Activated CD8-positive, alpha-beta memory T cell treated with anti-CD3 and anti-CD28 coated beads, Interleukin-2, amount 10 ng/mL, durations not matched to agents 7 days and 5 days (primary cell): ENCODE data around the gene E2F4. TPM values are rescaled to one million over a fixed set of nuclear protein-coding genes. Genes with fewer than 3 reads are reported as not detected.

Source experiments
- ATAC-seq: fragments of 150-1000 bp; cut with Tn5 transposase; one replicate; pipeline ENCODE4 v1.10.0; 2021; ENCODE audit warnings: moderate library complexity
- CTCF ChIA-PET: fragments of 350-600 bp; sonication (Branson Sonifier 250); formaldehyde crosslinking; loops from one replicate; lab custom pipeline; 2021; ENCODE audit warnings: antibody characterized with exemption; lab: Charles Lee
- DNase-seq: peaks from one replicate; pipeline ENCODE4 v3.0.0-alpha.2; 2020
- H3K27ac Mint-ChIP-seq: one replicate; pipeline ENCODE4 v1.8.0; 2021; ENCODE audit warnings: mild to moderate bottlenecking, mixed read lengths
- H3K27me3 Mint-ChIP-seq: one replicate; pipeline ENCODE4 v1.8.0; 2021; ENCODE audit warnings: mixed read lengths
- H3K36me3 Mint-ChIP-seq: one replicate; pipeline ENCODE4 v1.8.0; 2021; ENCODE audit warnings: mild to moderate bottlenecking, mixed read lengths
- H3K4me1 Mint-ChIP-seq: one replicate; pipeline ENCODE4 v1.8.0; 2021; ENCODE audit warnings: mixed read lengths
- H3K4me3 Mint-ChIP-seq: one replicate; pipeline ENCODE4 v1.8.0; 2021; ENCODE audit warnings: mild to moderate bottlenecking, moderate library complexity, mixed read lengths
- H3K9me3 Mint-ChIP-seq: one replicate; pipeline ENCODE4 v1.8.0; 2022; ENCODE audit warnings: low read depth, mixed read lengths
- total RNA-seq, 2 experiments: library from RNA; stranded (reverse); gene quantifications; one replicate each; pipeline ENCODE4 v1.2.3, GENCODE V29; 2021

Gene E2F4
- total RNA-seq, 2 experiments from 2014 or later, result 147 to 148 TPM

DNA sequence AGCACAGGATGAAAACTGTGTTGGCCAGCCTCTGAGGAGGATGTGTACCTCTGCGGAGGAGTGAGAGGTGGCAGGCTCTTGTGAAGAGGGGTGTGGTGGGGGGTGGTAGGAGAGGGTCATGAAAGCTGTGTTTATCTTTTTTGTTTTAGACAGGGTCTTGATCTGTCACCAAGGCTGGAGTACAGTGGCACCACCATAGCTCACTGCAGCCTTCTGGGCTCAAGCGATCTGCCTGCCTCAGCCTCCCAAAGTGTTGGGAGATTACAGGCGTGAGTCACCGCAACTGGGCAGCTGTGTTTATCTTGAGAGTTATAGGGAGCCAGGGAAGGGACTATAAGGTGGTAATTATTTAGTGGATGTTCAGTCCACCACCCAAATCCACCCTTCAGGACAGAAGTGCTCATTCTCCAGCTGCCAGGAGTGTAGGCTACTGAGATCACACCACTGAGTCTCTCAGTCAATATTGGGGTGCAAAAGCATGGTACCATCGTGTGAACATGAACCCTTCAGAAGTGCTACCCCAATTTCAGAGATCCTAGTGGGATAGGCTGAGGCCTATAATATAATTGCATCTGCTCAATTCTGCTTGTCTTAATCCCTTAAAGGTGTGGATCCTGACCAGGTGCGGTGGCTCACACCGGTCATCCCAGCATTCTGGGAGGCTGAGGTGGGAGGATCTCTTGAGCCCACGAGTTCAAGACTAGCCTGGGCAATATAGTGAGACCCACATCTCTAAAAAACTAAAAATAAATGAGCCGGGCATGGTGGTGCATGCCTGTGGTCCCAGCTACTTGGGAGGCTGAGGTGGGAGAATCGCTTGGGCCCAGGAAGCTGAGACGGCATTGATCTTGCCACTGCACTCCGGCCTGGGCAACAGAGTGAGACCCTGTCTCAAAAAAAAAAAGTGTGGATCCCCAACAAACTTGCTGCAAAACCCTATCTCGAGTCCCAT lies 1.2 kb upstream of the E2F4 start:
- Mint-ChIP-seq H3K27me3 (peaks cover 8% of the 10 kb centered on the region), H3K4me3 (no peak overlapping the region), H3K4me1 (peaks cover 42% of the 10 kb centered on the region), H3K27ac (no peak overlapping the region), H3K9me3 (no peaks in the 10 kb centered on the region), H3K36me3 (peaks cover 21% of the 10 kb centered on the region)
- ATAC-seq, result no peak
- CTCF ChIA-PET, result interaction anchor here (0.6 to 1.0 kb wide), 2 partner anchors 17 to 36 kb away, joined by 3 read pairs; no protein-coding TSS in a partner anchor
- no peak for DNase-seq

DNA sequence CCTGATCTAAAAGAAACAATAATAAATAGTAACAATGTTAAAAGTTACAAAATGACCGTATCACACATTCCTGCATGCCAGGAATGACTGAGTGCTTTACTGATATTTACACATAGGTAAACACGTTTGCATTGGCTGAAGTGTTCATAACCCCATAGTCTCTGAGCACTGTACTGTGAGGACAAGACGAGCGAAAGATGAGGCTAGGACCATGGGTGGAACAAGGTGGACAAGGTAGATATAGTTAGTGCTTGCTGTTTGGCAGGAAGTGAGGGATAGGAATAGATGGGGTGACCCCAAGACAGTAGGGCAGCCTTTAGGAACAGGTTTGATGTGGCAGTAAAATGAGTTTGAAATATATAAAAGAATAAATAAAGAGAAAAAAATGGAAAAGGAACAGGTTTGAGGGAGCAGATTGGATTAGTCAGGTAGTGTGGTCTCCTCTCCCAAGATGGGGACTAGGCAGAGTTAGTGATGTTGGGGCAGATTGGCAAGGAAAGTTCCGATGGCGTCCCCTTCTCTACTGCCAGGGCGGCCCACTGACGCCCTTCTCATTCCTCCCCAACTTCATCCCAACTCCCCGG lies 452 bp upstream of the E2F4 start:
- ATAC-seq, result peak; percentile 4
- no peak for DNase-seq
- H3K9me3 Mint-ChIP-seq, result no peaks in the 10 kb centered on the region
- peak overlapping the region; percentile 98 for H3K4me3 Mint-ChIP-seq
- peaks cover 28% of the 10 kb centered on the region for H3K36me3 Mint-ChIP-seq
- CTCF ChIA-PET, result interaction anchor here (1.0 to 4.0 kb wide), 3 partner anchors 35 to 87 kb away, joined by 3 to 25 read pairs (median 9); partner anchors contain the start of genes FHOD1 and TMEM208
- H3K27ac Mint-ChIP-seq, result peak overlapping the region; percentile 89
- H3K27me3 Mint-ChIP-seq, result peaks cover 1% of the 10 kb centered on the region
- peaks cover 46% of the 10 kb centered on the region for H3K4me1 Mint-ChIP-seq

DNA sequence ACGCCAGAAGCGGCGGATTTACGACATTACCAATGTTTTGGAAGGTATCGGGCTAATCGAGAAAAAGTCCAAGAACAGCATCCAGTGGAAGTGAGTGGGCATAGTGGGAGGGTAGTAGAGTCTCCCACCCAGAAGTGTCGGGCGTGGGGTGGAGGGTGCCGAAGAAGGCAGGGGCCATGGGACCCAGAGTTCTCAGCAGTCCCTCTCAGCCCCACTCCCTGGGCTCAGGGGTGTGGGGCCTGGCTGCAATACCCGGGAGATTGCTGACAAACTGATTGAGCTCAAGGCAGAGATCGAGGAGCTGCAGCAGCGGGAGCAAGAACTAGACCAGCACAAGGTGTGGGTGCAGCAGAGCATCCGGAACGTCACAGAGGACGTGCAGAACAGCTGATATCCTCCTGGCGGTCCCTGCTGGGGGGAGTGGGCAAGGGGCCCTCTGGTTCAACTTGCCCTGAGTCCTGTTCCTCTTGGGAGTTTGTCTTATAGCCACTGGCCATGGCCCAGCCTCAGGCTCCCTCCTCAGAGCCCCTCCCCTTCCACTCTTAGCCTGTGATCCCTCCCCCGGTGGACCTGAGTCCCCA lies 916 bp downstream of the E2F4 start:
- Mint-ChIP-seq H3K4me1 (peaks cover 52% of the 10 kb centered on the region), H3K4me3 (peak overlapping the region; percentile 98), H3K27me3 (no peaks in the 10 kb centered on the region), H3K9me3 (no peaks in the 10 kb centered on the region), H3K27ac (peak overlapping the region; percentile 89), H3K36me3 (peaks cover 38% of the 10 kb centered on the region)
- DNase-seq, result peak; percentile 70
- ATAC-seq, result peak; percentile 41
- CTCF ChIA-PET, result interaction anchor here (1.0 to 4.0 kb wide), 14 partner anchors 8 to 362 kb away, joined by 3 to 25 read pairs (median 4); partner anchors contain the start of genes CES3, FBXL8, FHOD1 and MATCAP1

GRCh38 chr16:67193536-67193935 lies 1.6 kb downstream of the E2F4 start:
- peaks cover 52% of the 10 kb centered on the region for H3K4me1 Mint-ChIP-seq
- CTCF ChIA-PET, result interaction anchor here (1.0 to 4.0 kb wide), 13 partner anchors 9 to 363 kb away, joined by 3 to 25 read pairs (median 4); partner anchors contain the start of genes CES3, FBXL8, FHOD1 and MATCAP1
- H3K9me3 Mint-ChIP-seq, result no peaks in the 10 kb centered on the region
- peak overlapping the region; percentile 89 for H3K27ac Mint-ChIP-seq
- no peak for ATAC-seq
- H3K36me3 Mint-ChIP-seq, result peaks cover 41% of the 10 kb centered on the region
- H3K27me3 Mint-ChIP-seq, result no peaks in the 10 kb centered on the region
- peak overlapping the region; percentile 98 for H3K4me3 Mint-ChIP-seq
- DNase-seq, result no peak

DNA sequence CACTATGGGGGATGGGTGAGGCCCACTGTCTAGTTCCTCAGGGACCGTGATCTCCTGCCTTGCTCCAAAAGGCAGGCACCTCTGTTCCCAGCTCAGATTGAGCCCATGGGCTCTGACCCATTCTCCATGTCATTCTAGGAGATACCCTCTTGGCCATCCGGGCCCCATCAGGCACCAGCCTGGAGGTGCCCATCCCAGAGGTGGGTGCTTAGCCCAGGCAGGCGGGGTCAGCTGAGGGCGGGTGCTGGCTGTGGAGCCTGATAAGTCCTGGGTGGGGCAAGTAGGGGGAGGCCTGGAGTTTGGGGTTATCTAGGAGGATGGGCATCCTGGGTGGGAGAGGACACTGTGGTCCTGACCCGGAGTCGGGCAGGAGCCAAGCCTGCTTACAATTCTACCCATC lies 2.3 kb downstream of the E2F4 start:
- H3K4me1 Mint-ChIP-seq, result peaks cover 52% of the 10 kb centered on the region

GRCh38 chr16:67195676-67196075 lies 3.7 kb downstream of the E2F4 start:
- ATAC-seq (no peak), DNase-seq (no peak)
- Mint-ChIP-seq H3K4me1 (peaks cover 52% of the 10 kb centered on the region), H3K27ac (peak overlapping the region; percentile 47), H3K36me3 (peaks cover 46% of the 10 kb centered on the region), H3K4me3 (no peak overlapping the region), H3K27me3 (no peaks in the 10 kb centered on the region), H3K9me3 (no peaks in the 10 kb centered on the region)
- CTCF ChIA-PET, result interaction anchor here (1.0 to 4.0 kb wide), 2 partner anchors 29 to 50 kb away, joined by 3 to 25 read pairs; partner anchors contain the start of gene FHOD1

More for the DNA sequence above, 2.3 kb downstream of the E2F4 start:
- Mint-ChIP-seq H3K4me3 (peak overlapping the region; percentile 98), H3K27ac (peak overlapping the region; percentile 89), H3K36me3 (peaks cover 41% of the 10 kb centered on the region), H3K9me3 (no peaks in the 10 kb centered on the region), H3K27me3 (no peaks in the 10 kb centered on the region)
- ATAC-seq (no peak), DNase-seq (no peak)
- CTCF ChIA-PET, result interaction anchor here (1.0 to 4.0 kb wide), 5 partner anchors 9 to 52 kb away, joined by 3 to 25 read pairs (median 3); partner anchors contain the start of gene FHOD1

GRCh38 chr16:67196881-67197280 lies 4.9 kb downstream of the E2F4 start:
- Mint-ChIP-seq H3K36me3 (peaks cover 48% of the 10 kb centered on the region), H3K4me1 (peaks cover 45% of the 10 kb centered on the region), H3K4me3 (no peak overlapping the region), H3K27me3 (no peaks in the 10 kb centered on the region), H3K27ac (no peak overlapping the region), H3K9me3 (no peaks in the 10 kb centered on the region)
- no peak for DNase-seq
- no peak for ATAC-seq
- CTCF ChIA-PET, result interaction anchor here (0.7 to 3.2 kb wide), 3 partner anchors 11 to 49 kb away, joined by 3 to 19 read pairs (median 9); partner anchors contain the start of gene FHOD1

DNA sequence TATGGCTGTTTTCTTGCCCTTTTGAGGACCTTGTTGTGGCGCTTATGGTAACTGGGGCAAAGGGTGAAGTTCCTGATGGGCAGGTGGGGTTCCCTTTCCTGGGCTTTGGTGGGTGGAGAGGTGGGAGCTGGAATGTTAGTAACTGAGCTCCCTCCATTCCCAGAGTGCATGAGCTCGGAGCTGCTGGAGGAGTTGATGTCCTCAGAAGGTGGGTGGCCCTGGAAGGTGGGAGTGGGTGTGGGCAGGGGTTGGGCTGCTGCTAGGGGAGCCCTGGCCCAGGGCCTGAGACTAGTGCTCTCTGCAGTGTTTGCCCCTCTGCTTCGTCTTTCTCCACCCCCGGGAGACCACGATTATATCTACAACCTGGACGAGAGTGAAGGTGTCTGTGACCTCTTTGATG lies 5.7 kb downstream of the E2F4 start:
- no peak overlapping the region for H3K4me3 Mint-ChIP-seq

DNA sequence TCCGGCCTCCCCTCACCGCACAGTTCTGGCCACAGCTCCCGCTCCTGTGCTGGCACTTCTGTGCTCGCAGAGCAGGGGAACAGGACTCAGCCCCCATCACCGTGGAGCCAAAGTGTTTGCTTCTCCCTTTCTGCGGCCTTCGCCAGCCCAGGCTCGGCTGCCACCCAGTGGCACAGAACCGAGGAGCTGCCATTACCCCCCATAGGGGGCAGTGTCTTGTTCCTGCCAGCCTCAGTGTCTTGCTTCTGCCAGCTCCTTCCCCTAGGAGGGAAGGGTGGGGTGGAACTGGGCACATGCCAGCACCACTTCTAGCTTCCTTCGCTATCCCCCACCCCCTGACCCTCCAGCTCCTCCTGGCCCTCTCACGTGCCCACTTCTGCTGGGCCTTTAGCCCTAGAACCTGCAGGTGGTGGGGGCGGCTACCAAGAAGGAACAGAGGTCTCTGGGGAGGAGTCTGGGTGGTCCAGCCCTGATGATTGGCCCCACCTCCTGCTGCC lies 6.3 kb downstream of the E2F4 start:
- H3K9me3 Mint-ChIP-seq, result no peaks in the 10 kb centered on the region
- CTCF ChIA-PET, result interaction anchor here (0.8 to 3.2 kb wide), 8 partner anchors 10 to 245 kb away, joined by 3 to 19 read pairs (median 4); partner anchors contain the start of genes FHOD1 and TMEM208
- no peak overlapping the region for H3K4me3 Mint-ChIP-seq
- peaks cover 44% of the 10 kb centered on the region for H3K36me3 Mint-ChIP-seq
- ATAC-seq, result peak; percentile 28
- peaks cover 36% of the 10 kb centered on the region for H3K4me1 Mint-ChIP-seq
- no peak for DNase-seq
- no peak overlapping the region for H3K27ac Mint-ChIP-seq
- no peaks in the 10 kb centered on the region for H3K27me3 Mint-ChIP-seq

More for the DNA sequence above, 5.7 kb downstream of the E2F4 start:
- CTCF ChIA-PET, result interaction anchor here (0.7 to 3.2 kb wide), 7 partner anchors 11 to 244 kb away, joined by 3 to 19 read pairs (median 5); partner anchors contain the start of gene FHOD1
- DNase-seq, result no peak
- ATAC-seq, result no peak
- H3K27me3 Mint-ChIP-seq, result no peaks in the 10 kb centered on the region
- H3K4me1 Mint-ChIP-seq, result peaks cover 41% of the 10 kb centered on the region
- H3K36me3 Mint-ChIP-seq, result peaks cover 46% of the 10 kb centered on the region
- H3K27ac Mint-ChIP-seq, result no peak overlapping the region
- H3K9me3 Mint-ChIP-seq, result no peaks in the 10 kb centered on the region

- no peak for ATAC-seq
- Mint-ChIP-seq H3K27ac (no peak within 1 kb of the TSS), H3K36me3 (peaks cover 39% of the 10 kb centered on the region), H3K4me1 (peaks cover 26% of the 10 kb centered on the region), H3K4me3 (no peak within 1 kb of the TSS), H3K9me3 (no peaks in the 10 kb centered on the region), H3K27me3 (no peaks in the 10 kb centered on the region)
- no peak for DNase-seq
- CTCF ChIA-PET, result interaction anchor here (1.0 to 3.2 kb wide), 5 partner anchors 9 to 246 kb away, joined by 4 to 19 read pairs (median 6); partner anchors contain the start of genes FHOD1 and TMEM208
Measured at GRCh38 chr16:67199011-67199807, 7.3 kb downstream of the E2F4 start, which contains the start of gene ELMO3. Gene ELMO3, plus strand, starts transcription at chr16:67199131. Its CDS starts 196 bp downstream, at chr16:67199327.

GRCh38 chr16:67199808-67200198 lies 7.8 kb downstream of the E2F4 start:
- Mint-ChIP-seq H3K27ac (no peak overlapping the region), H3K36me3 (peaks cover 35% of the 10 kb centered on the region), H3K4me3 (no peak overlapping the region), H3K9me3 (no peaks in the 10 kb centered on the region), H3K4me1 (peaks cover 20% of the 10 kb centered on the region), H3K27me3 (no peaks in the 10 kb centered on the region)
- CTCF ChIA-PET, result interaction anchor here (2.7 kb wide), 1 partner anchor 9 kb away, joined by 9 read pairs; no protein-coding TSS in a partner anchor
- ATAC-seq (no peak), DNase-seq (no peak)

GRCh38 chr16:67200491-67200890 lies 8.5 kb downstream of the E2F4 start:
- no peak for ATAC-seq
- CTCF ChIA-PET, result no interaction called here

More at GRCh38 chr16:67200491-67200890, 8.5 kb downstream of the E2F4 start:
- no peak for DNase-seq
- H3K27ac Mint-ChIP-seq, result no peak overlapping the region
- no peaks in the 10 kb centered on the region for H3K27me3 Mint-ChIP-seq
- H3K9me3 Mint-ChIP-seq, result no peaks in the 10 kb centered on the region
- H3K4me1 Mint-ChIP-seq, result peaks cover 15% of the 10 kb centered on the region
- peaks cover 29% of the 10 kb centered on the region for H3K36me3 Mint-ChIP-seq
- H3K4me3 Mint-ChIP-seq, result no peak overlapping the region
